ENCODE measurements around the gene ACTL10. TPM values are rescaled to one million over a fixed set of nuclear protein-coding genes. Genes with fewer than 3 reads are reported as not detected.
"Not testable (repeated sequence)": the region's sequence is repeated elsewhere in the genome, so short reads cannot be mapped to it uniquely, and the experiment has no call there.

The ACTL10 gene
- total RNA-seq, 1 experiment from 2014 or later: 0.85 TPM

DNA sequence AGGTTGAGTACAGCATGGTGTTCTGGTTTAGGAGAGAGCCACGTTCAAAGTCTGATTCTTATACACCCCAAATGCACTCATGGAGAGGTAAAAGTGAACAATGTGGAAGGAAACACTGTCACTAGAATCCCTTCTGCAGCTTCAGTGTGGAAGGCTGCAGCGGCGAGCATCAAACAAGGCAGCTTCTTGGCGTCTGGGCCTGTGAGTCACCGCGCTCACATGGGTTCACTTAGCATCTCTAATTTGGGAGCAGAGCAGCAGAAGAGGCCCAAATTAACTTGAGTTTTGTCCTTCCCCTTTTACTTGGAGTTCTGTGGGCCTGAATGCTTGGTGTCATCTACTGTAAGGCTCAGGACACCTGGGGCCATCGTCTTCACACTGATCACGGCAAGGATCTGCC, 30.4 kb downstream of the ACTL10 start:
- Histone ChIP-seq H3K4me3 (no peak overlapping the region), H3K36me3 (ENCODE audit: low read depth) (no peaks in the 10 kb centered on the region), H3K27ac (no peak overlapping the region), H3K4me1 (replicated peaks; ENCODE audit: insufficient read depth) (no peaks in the 10 kb centered on the region), H3K9me3 (ENCODE audit: insufficient read depth, low read depth) (no peaks in the 10 kb centered on the region), H2AFZ (no peak overlapping the region), H3F3A (ENCODE audit: insufficient read depth, low read depth) (no peaks in the 10 kb centered on the region), H3K9me2 (ENCODE audit: insufficient read depth) (no peaks in the 10 kb centered on the region), H3K27me3 (ENCODE audit: insufficient read depth, low read depth) (no peaks in the 10 kb centered on the region), H3K4me2 (no peak overlapping the region), H3K79me2 (ENCODE audit: low read depth) (no peaks in the 10 kb centered on the region), H4K20me1 (ENCODE audit: insufficient read depth) (no peaks in the 10 kb centered on the region)
- no peak for DNase-seq
- CTCF ChIA-PET: no interaction called here
- POLR2A ChIA-PET (ENCODE audit: unreplicated experiment): no interaction called here
- BruUV-seq (replicated peaks): no TSS peak
- TF ChIP-seq EZH2 (IDR thresholded peaks at IDR 0.05; ENCODE audit: low read depth): no peak
- TF ChIP-seq, protein P1, sequence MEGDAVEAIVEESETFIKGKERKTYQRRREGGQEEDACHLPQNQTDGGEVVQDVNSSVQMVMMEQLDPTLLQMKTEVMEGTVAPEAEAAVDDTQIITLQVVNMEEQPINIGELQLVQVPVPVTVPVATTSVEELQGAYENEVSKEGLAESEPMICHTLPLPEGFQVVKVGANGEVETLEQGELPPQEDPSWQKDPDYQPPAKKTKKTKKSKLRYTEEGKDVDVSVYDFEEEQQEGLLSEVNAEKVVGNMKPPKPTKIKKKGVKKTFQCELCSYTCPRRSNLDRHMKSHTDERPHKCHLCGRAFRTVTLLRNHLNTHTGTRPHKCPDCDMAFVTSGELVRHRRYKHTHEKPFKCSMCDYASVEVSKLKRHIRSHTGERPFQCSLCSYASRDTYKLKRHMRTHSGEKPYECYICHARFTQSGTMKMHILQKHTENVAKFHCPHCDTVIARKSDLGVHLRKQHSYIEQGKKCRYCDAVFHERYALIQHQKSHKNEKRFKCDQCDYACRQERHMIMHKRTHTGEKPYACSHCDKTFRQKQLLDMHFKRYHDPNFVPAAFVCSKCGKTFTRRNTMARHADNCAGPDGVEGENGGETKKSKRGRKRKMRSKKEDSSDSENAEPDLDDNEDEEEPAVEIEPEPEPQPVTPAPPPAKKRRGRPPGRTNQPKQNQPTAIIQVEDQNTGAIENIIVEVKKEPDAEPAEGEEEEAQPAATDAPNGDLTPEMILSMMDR (conservative IDR thresholded peaks at IDR 0.05): no peak
- intact Hi-C loops (cut with micrococcal nuclease; ENCODE audit: unreplicated experiment): no loop called here

GRCh38 chr20:33698966-33699365, 32.2 kb downstream of the ACTL10 start:
- H3K27ac ChIP-seq; DNase-seq; CTCF ChIA-PET; H3K9me2 ChIP-seq (ENCODE audit: insufficient read depth); H4K20me1 ChIP-seq (ENCODE audit: insufficient read depth); H3K4me2 ChIP-seq; H3K36me3 ChIP-seq (ENCODE audit: low read depth); intact Hi-C loops (cut with micrococcal nuclease; ENCODE audit: unreplicated experiment); H2AFZ ChIP-seq; POLR2A ChIA-PET (ENCODE audit: unreplicated experiment); BruUV-seq (replicated peaks); H3F3A ChIP-seq (ENCODE audit: insufficient read depth, low read depth); H3K9me3 ChIP-seq (ENCODE audit: insufficient read depth, low read depth); H3K27me3 ChIP-seq (ENCODE audit: insufficient read depth, low read depth); H3K4me1 ChIP-seq (replicated peaks; ENCODE audit: insufficient read depth); H3K4me3 ChIP-seq; H3K79me2 ChIP-seq (ENCODE audit: low read depth): not testable (repeated sequence)

DNA sequence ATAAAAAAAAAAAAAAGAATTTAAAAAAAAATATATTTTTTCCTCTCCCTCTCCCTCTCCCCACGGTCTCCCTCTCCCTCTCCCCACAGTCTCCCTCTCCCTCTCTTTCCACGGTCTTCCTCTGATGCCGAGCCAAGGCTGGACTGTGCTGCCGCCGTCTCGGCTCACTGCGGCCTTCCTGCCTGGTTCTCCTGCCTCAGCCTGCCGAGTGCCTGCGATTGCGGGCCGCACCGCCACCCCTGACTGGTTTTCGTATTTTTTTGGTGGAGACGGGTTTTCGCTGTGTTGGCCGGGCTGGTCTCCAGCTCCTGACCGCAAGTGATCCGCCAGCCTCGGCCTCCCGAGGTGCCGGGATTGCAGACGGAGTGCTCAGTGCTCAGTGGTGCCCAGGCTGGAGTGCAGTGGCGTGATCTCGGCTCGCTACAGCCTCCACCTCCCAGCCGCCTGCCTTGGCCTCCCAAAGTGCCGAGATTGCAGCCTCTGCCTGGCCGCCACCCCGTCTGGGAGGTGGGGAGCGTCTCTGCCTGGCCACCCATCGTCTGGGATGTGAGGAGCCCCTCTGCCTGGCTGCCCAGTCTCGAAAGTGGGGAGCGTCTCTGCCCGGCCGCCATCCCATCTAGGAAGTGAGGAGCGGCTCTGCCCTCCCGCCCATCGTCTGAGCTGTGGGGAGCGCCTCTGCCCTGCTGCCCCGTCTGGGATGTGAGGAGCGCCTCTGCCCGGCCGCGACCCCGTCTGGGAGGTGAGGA, 34.1 kb downstream of the ACTL10 start:
- H3K4me3 ChIP-seq; H3K36me3 ChIP-seq (ENCODE audit: low read depth); H3F3A ChIP-seq (ENCODE audit: insufficient read depth, low read depth); H3K4me2 ChIP-seq; DNase-seq; H3K9me2 ChIP-seq (ENCODE audit: insufficient read depth); H3K27me3 ChIP-seq (ENCODE audit: insufficient read depth, low read depth); CTCF ChIA-PET; H3K4me1 ChIP-seq (replicated peaks; ENCODE audit: insufficient read depth); intact Hi-C loops (cut with micrococcal nuclease; ENCODE audit: unreplicated experiment); H3K27ac ChIP-seq; H3K79me2 ChIP-seq (ENCODE audit: low read depth); H2AFZ ChIP-seq; BruUV-seq (replicated peaks); POLR2A ChIA-PET (ENCODE audit: unreplicated experiment); H4K20me1 ChIP-seq (ENCODE audit: insufficient read depth); H3K9me3 ChIP-seq (ENCODE audit: insufficient read depth, low read depth): not testable (repeated sequence)

- H4K20me1 ChIP-seq (ENCODE audit: insufficient read depth): no peaks in the 10 kb centered on the region
- no peak overlapping the region for H3K27ac ChIP-seq
- ChIA-PET POLR2A (ENCODE audit: unreplicated experiment) (no interaction called here), CTCF (no interaction called here)
- intact Hi-C loops (cut with micrococcal nuclease; ENCODE audit: unreplicated experiment): no loop called here
- H3K4me1 ChIP-seq (replicated peaks; ENCODE audit: insufficient read depth): 0 out of 2 replicates have a peak, but pooled peaks cover 4% of the 10 kb centered on the region
- no peaks in the 10 kb centered on the region for H3K36me3 ChIP-seq (ENCODE audit: low read depth)
- DNase-seq: no peak
- no peak overlapping the region for H3K4me2 ChIP-seq
- no peaks in the 10 kb centered on the region for H3K9me2 ChIP-seq (ENCODE audit: insufficient read depth)
- H3K27me3 ChIP-seq (ENCODE audit: insufficient read depth, low read depth): no peaks in the 10 kb centered on the region
- no peaks in the 10 kb centered on the region for H3K9me3 ChIP-seq (ENCODE audit: insufficient read depth, low read depth)
- H3K4me3 ChIP-seq: no peak overlapping the region
- no peak overlapping the region for H2AFZ ChIP-seq
- no TSS peak for BruUV-seq (replicated peaks)
- peaks cover 7% of the 10 kb centered on the region; the same call in 1 of the 2 replicates for H3F3A ChIP-seq (ENCODE audit: insufficient read depth, low read depth)
- no peaks in the 10 kb centered on the region for H3K79me2 ChIP-seq (ENCODE audit: low read depth)
- TF ChIP-seq EZH2 (IDR thresholded peaks at IDR 0.05; ENCODE audit: low read depth): no peak
- TF ChIP-seq, protein P1 (conservative IDR thresholded peaks at IDR 0.05): no peak
Observed at GRCh38 chr20:33701629-33702450, 35.1 kb downstream of the ACTL10 start.
